HG03196 (cell line): ENCODE results near the gene FAM184B.

Experiments
- ATAC-seq: cut with Tn5 transposase; IDR thresholded peaks from one replicate; pipeline ENCODE4 v1.9.1; 2021; ENCODE audit not compliant: unreplicated experiment

The FAM184B gene

GRCh38 chr4:17587094-17587822, 194.2 kb downstream of the FAM184B start:
- no peak for ATAC-seq

DNA sequence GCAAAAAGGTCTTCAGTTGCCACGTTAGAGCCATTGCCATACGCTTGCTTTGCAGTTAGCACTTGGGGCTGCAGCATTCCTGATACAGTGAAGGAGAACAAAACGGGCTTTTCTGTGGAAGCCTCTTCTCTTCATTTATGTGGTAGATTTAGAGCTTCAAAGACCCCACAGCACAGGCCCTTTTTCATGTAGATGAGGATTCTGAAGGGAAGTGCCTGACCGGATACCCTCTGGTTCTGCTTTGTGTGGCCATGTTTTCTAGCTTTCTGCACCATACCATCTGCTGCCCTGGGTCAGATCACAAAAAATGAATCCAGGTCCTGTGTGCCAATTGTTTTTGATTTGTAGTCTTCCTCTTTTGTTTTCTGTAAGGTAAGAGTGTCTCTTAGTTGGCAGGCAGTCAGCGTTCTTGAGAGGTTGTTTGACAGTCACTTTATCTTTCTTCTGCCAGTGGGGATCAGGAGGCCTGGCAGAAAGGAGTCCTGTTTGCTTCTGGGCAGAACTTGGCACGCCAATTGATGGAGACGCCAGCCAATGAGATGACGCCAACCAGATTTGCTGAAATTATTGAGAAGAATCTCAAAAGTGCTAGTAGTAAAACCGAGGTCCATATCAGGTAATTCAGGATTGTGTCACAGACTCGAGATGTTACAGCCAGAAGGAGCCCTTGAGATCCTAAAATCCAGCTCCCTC, 196.8 kb downstream of the FAM184B start:
- no peak for ATAC-seq

GRCh38 chr4:17583941-17584340, 197.5 kb downstream of the FAM184B start:
- no peak for ATAC-seq

DNA sequence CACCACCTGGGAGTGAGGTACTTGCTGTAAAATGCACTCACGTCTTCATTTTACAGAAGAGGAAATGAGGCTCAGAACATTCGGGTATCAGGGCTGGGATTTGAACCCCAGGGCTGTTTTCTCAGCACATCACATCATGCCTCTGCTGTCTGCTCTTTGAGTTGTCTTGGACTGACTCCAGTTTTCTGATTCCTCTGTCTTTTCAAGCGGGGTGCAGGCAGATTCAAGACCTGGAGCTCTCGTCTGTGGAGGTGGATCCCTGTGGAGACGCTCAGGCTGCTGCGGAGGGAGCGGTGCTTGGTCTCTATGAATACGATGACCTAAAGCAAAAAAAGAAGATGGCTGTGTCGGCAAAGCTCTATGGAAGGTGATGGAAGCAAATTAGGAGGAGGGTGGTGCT, 198.1 kb downstream of the FAM184B start:
- ATAC-seq = no peak

DNA sequence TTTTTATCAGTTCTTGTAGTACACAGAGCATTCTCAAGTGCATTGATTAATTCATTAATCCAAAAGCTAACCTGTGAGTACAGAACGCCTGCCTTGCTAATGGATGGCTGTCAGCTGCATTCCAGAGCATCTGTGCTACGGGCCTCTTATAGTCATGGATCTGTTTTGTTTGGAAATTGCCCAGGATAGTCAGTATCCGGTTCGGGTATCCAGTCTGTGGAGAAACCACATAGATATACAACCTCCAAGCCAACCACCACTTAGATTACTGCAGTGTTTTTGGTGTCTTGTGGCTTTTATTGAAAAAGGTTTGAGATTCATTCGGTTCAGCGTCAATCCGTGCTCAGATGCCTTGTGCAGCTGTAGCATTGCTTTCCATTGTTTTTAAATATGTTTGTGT, 200.5 kb downstream of the FAM184B start:
- no peak for ATAC-seq
